IMR-90 (cell line): Measurements from ENCODE around the gene RAPGEF1. TPM values are rescaled to one million over a fixed set of nuclear protein-coding genes. Genes with fewer than 3 reads are reported as not detected.

Source experiments
- ATAC-seq: fragments of 200-7000 bp; cut with Tn5 transposase; 2 replicates; pipeline ENCODE4 v1.9.1; 2020; ENCODE audit warnings: low read depth, mild to moderate bottlenecking, moderate library complexity
- BruUV-seq: library from RNA; stranded (reverse); fragments of 400-500 nt; replicated peaks from 2 replicates; lab custom pipeline; 2021; lab: Mats Ljungman, UMichigan
- CTCF ChIA-PET: fragments of 300-600 bp; formaldehyde crosslinking; extraction: SDS; loops from one replicate; lab custom pipeline; 2021; ENCODE audit warnings: antibody characterized with exemption; lab: Yijun Ruan, JAX
- POLR2A ChIA-PET: fragments of 300-600 bp; sonication (Branson Sonifier 250); formaldehyde crosslinking; loops from one replicate; lab custom pipeline; 2022; ENCODE audit warnings: antibody characterized with exemption; ENCODE audit not compliant: unreplicated experiment; lab: Charles Lee
- DNase-seq: peaks from one replicate; pipeline ENCODE4 v3.0.0; 2013
- H2AFZ ChIP-seq: replicated peaks from 2 replicates; pipeline ENCODE3; 2013; ENCODE audit warnings: low read length, mild to moderate bottlenecking; ENCODE audit not compliant: poor library complexity
- H2AK5ac ChIP-seq: 2 replicates; pipeline ENCODE4 v1.6.1; 2013; ENCODE audit warnings: low read depth, low read length, inconsistent platforms
- H2AK9ac ChIP-seq: replicated peaks from 2 replicates; pipeline ENCODE3; 2013; ENCODE audit warnings: mild to moderate bottlenecking, low read depth, low read length, moderate library complexity; ENCODE audit not compliant: poor library complexity
- H2BK120ac ChIP-seq: 2 replicates; pipeline ENCODE4 v1.6.1; 2013; ENCODE audit warnings: low read depth, low read length, inconsistent platforms
- H2BK15ac ChIP-seq: 3 replicates; pipeline ENCODE4 v1.6.1; 2013; ENCODE audit warnings: low read depth, low read length, inconsistent platforms
- H2BK20ac ChIP-seq: 2 replicates; pipeline ENCODE4 v1.6.1; 2013; ENCODE audit warnings: low read depth, mild to moderate bottlenecking, inconsistent platforms, low read length, moderate library complexity
- H2BK5ac ChIP-seq: 2 replicates; pipeline ENCODE4 v1.6.1; 2013; ENCODE audit warnings: mild to moderate bottlenecking, low read depth, low read length, inconsistent platforms; ENCODE audit not compliant: poor library complexity, severe bottlenecking
- H3K14ac ChIP-seq: replicated peaks from 2 replicates; pipeline ENCODE4 v1.6.1; 2013; ENCODE audit warnings: low read depth, low read length, inconsistent platforms
- H3K18ac ChIP-seq: 2 replicates; pipeline ENCODE4 v1.6.1; 2013; ENCODE audit warnings: low read depth, low read length, control low read depth
- H3K23ac ChIP-seq: 2 replicates; pipeline ENCODE4 v1.6.1; 2013; ENCODE audit warnings: low read depth, low read length, inconsistent platforms
- H3K27ac ChIP-seq: 2 replicates; pipeline ENCODE4 v1.5.1; 2013; ENCODE audit warnings: mild to moderate bottlenecking, control low read depth, low read length; ENCODE audit not compliant: insufficient read depth
- H3K27me3 ChIP-seq: 2 replicates; pipeline ENCODE4 v1.6.1; 2013; ENCODE audit warnings: low read length; ENCODE audit not compliant: control insufficient read depth, insufficient read depth
- H3K36me3 ChIP-seq: 2 replicates; pipeline ENCODE4 v1.6.1; 2013; ENCODE audit warnings: low read length, mixed read lengths; ENCODE audit not compliant: control insufficient read depth, insufficient read depth
- H3K4ac ChIP-seq: 2 replicates; pipeline ENCODE4 v1.6.1; 2013; ENCODE audit warnings: low read depth, low read length, inconsistent platforms
- H3K4me1 ChIP-seq: 2 replicates; pipeline ENCODE4 v1.6.1; 2013; ENCODE audit warnings: low read length, mixed read lengths; ENCODE audit not compliant: control insufficient read depth, insufficient read depth
- H3K4me2 ChIP-seq: 2 replicates; pipeline ENCODE4 v1.6.1; 2013; ENCODE audit warnings: low read depth, mild to moderate bottlenecking, control low read depth, low read length, moderate library complexity
- H3K4me3 ChIP-seq: 2 replicates; pipeline ENCODE4 v1.5.1; 2013; ENCODE audit warnings: low read depth, mild to moderate bottlenecking, control low read depth, low read length, moderate library complexity; ENCODE audit not compliant: insufficient read depth
- H3K56ac ChIP-seq: 2 replicates; pipeline ENCODE4 v1.6.1; 2013; ENCODE audit warnings: low read length, inconsistent platforms; ENCODE audit not compliant: insufficient read depth; ENCODE audit errors: extremely low read depth
- H3K79me1 ChIP-seq, 2 experiments: 2 replicates each; pipeline ENCODE4 v1.6.1; 2013; ENCODE audit warnings: low read length in 2 of 2, inconsistent platforms in 1 of 2, low read depth in 1 of 2
- H3K9ac ChIP-seq: 2 replicates; pipeline ENCODE4 v1.6.1; 2013; ENCODE audit warnings: low read depth, low read length, control low read depth
- H3K9me1 ChIP-seq: 2 replicates; pipeline ENCODE4 v1.6.1; 2013; ENCODE audit warnings: low read length, inconsistent platforms; ENCODE audit not compliant: insufficient read depth
- H3K9me3 ChIP-seq: 2 replicates; pipeline ENCODE4 v1.6.1; 2013; ENCODE audit warnings: low read length; ENCODE audit not compliant: control insufficient read depth, insufficient read depth
- H4K20me1 ChIP-seq: 2 replicates; pipeline ENCODE4 v1.6.1; 2013; ENCODE audit warnings: low read length, inconsistent platforms; ENCODE audit not compliant: insufficient read depth
- H4K5ac ChIP-seq: 2 replicates; pipeline ENCODE4 v1.6.1; 2013; ENCODE audit warnings: mild to moderate bottlenecking, low read depth, low read length, control low read depth
- H4K8ac ChIP-seq, 2 experiments: 2 replicates each; pipeline ENCODE4 v1.6.1; 2013; ENCODE audit warnings: low read depth in 2 of 2, low read length in 2 of 2, control low read depth in 1 of 2, inconsistent platforms in 1 of 2
- H4K91ac ChIP-seq: 2 replicates; pipeline ENCODE4 v1.6.1; 2013; ENCODE audit warnings: low read depth, low read length, inconsistent platforms; ENCODE audit not compliant: insufficient read depth
- CEBPB ChIP-seq: IDR thresholded peaks from 2 replicates; pipeline ENCODE4 v1.6.1; 2012; ENCODE audit warnings: low read depth, low read length, improper control_type of control experiment
- MAZ ChIP-seq: IDR thresholded peaks from 2 replicates; pipeline ENCODE4 v1.6.1; 2012; ENCODE audit warnings: low read depth, mild to moderate bottlenecking, low read length, improper control_type of control experiment, moderate library complexity, borderline replicate concordance
- NFE2L2 ChIP-seq: fragments of 150-350 bp; IDR thresholded peaks from 2 replicates; pipeline ENCODE4 v1.6.1; 2016; ENCODE audit warnings: low read depth, mild to moderate bottlenecking, low read length
- POLR2A ChIP-seq: IDR thresholded peaks from 2 replicates; pipeline ENCODE4 v1.6.1; 2012; ENCODE audit warnings: mild to moderate bottlenecking, low read depth, low read length
- RAD21 ChIP-seq: IDR thresholded peaks from 2 replicates; pipeline ENCODE4 v1.6.1; 2012; ENCODE audit warnings: low read length, improper control_type of control experiment
- RCOR1 ChIP-seq: IDR thresholded peaks from 2 replicates; pipeline ENCODE4 v1.6.1; 2012; ENCODE audit warnings: mild to moderate bottlenecking, low read length, improper control_type of control experiment; ENCODE audit not compliant: insufficient replicate concordance
- WGBS, 2 experiments: methylation state at CpG; one replicate each; pipeline versions ENCODE4 v1.1.5 to v1.1.7; 2013; ENCODE audit warnings: missing lambda C conversion rate in 2 of 2; ENCODE audit not compliant: insufficient read length in 1 of 2; ENCODE audit errors: extremely low coverage in 2 of 2; 5-methylcytosine and 5-hydroxymethylcytosine counted together
- dilution Hi-C: fragments of 300-500 bp; cut with HindIII; formaldehyde crosslinking; loops from one replicate; pipeline ENCODE4 v1.14.3; 2018; ENCODE audit warnings: low sequenced_read_pairs; ENCODE audit not compliant: unreplicated experiment
- in situ Hi-C: fragments of 300-500 bp; cut with MboI; formaldehyde crosslinking; loops from 3 replicates; pipeline ENCODE4 v1.14.3; 2019; ENCODE audit warnings: low sequenced_read_pairs, inconsistent platforms, mixed read lengths
- intact Hi-C: fragments of 100-400 bp; cut with micrococcal nuclease; formaldehyde crosslinking; loops from 2 replicates; pipeline ENCODE4 v1.10.0; 2022
- polyA plus RNA-seq, 3 experiments: library from polyadenylated mRNA; depleted of rRNA; stranded (reverse); fragments of >200 nt; gene quantifications; 2 replicates each; pipeline ENCODE4 v1.2.3, GENCODE V29; 2012; ENCODE audit warnings: low replicate concordance in 1 of 3
- total RNA-seq: library from RNA; depleted of rRNA; stranded (reverse); fragments of >200 nt; gene quantifications from 2 replicates; pipeline ENCODE4 v1.2.3, GENCODE V29; 2012
- TF ChIP-seq, protein P1 (sequence below): fragments of 150-350 bp; IDR thresholded peaks from 2 replicates; pipeline ENCODE4 v1.6.1; 2017; ENCODE audit warnings: mild to moderate bottlenecking, antibody characterized with exemption, low read length, low read depth

The RAPGEF1 gene
- total and polyA plus RNA-seq, 2 of the 4 experiments (the other 2 are of a cell fraction): 13.1 to 22.3 TPM

DNA sequence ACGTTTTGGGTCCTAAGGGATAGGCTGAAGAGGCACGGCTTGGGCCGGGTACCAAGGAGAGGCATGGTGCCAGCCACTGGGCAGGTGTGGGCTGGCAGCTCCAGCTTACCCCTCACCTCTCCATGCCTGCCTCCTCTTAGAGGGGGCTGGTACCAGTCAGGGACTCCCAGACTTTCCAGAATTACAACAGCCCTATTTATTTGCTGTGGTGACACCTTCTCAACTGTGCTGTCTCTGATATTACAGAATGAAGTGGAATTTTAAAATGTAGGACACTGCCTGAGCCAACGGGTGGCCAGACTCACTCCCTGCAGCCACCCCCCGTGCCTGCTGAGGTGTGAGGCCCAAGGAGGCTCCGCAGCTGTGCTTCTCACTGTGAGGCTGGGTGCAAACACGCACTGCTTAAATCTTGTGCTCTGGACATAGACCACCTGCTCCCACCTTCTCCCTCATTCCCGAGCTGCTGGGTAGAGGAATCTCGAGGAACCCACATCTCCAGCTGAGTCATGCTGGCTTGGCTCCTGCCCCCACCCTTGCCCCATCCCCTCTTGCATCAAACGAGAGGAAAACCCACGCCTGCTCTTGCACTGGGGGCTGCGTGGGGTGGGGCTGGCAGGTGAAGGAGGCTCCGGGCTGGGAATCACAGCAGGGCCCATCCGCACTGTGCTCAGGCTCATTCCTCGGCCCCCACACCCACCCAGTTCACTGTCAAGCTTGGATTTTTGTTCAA, 146.6 kb downstream of the RAPGEF1 start:
- BruUV-seq: no TSS peak
- Histone ChIP-seq H4K20me1 (no peaks in the 10 kb centered on the region; the same call in 1 of the 2 replicates), H3K9me1 (peaks cover 6% of the 10 kb centered on the region; the same call in 1 of the 2 replicates), H2BK20ac (no peak overlapping the region), H2AFZ (peak overlapping the region; percentile 32), H4K8ac (no peak overlapping the region), H3K14ac (no peak overlapping the region), H3K56ac (no peak overlapping the region), H4K5ac (no peak overlapping the region), H2AK5ac (no peak overlapping the region; the same call in 1 of the 2 replicates), H3K9ac (no peak overlapping the region), H3K36me3 (peaks cover 43% of the 10 kb centered on the region), H2BK5ac (no peak overlapping the region), H3K27me3 (no peaks in the 10 kb centered on the region), H3K9me3 (no peaks in the 10 kb centered on the region), H4K91ac (no peak overlapping the region), H3K4me3 (no peak overlapping the region), H3K18ac (no peak overlapping the region), H3K27ac (no peak overlapping the region), H3K79me1 (no peaks in the 10 kb centered on the region), H3K4me1 (0 out of 2 replicates have a peak, but pooled peaks cover 3% of the 10 kb centered on the region), H3K4ac (no peak overlapping the region), H3K23ac (no peak overlapping the region), H2BK15ac (no peak overlapping the region), H2BK120ac (no peak overlapping the region), H2AK9ac (peak overlapping the region; percentile 5), H3K4me2 (no peak overlapping the region)
- ATAC-seq: peak; percentile 10; the same call in 1 of the 2 replicates
- TF ChIP-seq CEBPB (peak; percentile 17; the same call in 1 of the 2 replicates), MAZ (peak; percentile 72; the same call in 1 of the 2 replicates), NFE2L2 (peak; percentile 33; the same call in 1 of the 2 replicates), POLR2A (no peak), RCOR1 (no peak), RAD21 (no peak)
- TF ChIP-seq, protein P1, sequence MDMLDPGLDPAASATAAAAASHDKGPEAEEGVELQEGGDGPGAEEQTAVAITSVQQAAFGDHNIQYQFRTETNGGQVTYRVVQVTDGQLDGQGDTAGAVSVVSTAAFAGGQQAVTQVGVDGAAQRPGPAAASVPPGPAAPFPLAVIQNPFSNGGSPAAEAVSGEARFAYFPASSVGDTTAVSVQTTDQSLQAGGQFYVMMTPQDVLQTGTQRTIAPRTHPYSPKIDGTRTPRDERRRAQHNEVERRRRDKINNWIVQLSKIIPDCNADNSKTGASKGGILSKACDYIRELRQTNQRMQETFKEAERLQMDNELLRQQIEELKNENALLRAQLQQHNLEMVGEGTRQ: no peak
- DNase-seq: peak; percentile 15
- 66% methylated on average over 4 of the region's 15 CpGs; no CpG with 5 or more reads in 1 of the 2 experiments for WGBS, 2 experiments
- CTCF ChIA-PET: no interaction called here
- POLR2A ChIA-PET: no interaction called here
- dilution Hi-C loops (no loop called here), intact Hi-C loops (loop anchor here (5.0 kb wide), 1 partner anchor 64 kb away; no protein-coding TSS in a partner anchor), in situ Hi-C loops (loop anchor here (5.0 to 25.0 kb wide), 2 partner anchors 149 to 669 kb away; partner anchors contain the start of gene RAPGEF1)
